Duodenal mucosa (tissue), 2 donors: ENCODE data around the gene GARNL3.

Experiments used
- H3K27ac ChIP-seq: one replicate; pipeline ENCODE4 v1.7.0; 2013; ENCODE audit warnings: low read depth, low read length
- H3K27me3 ChIP-seq, 2 donors: one replicate each; pipeline ENCODE4 v1.7.0; 2013; ENCODE audit warnings: low read length in 2 of 2, control low read depth in 1 of 2; ENCODE audit not compliant: insufficient read depth in 2 of 2, control insufficient read depth in 1 of 2
- H3K36me3 ChIP-seq, 2 donors: one replicate each; pipeline ENCODE4 v1.7.0; 2013; ENCODE audit warnings: low read length in 2 of 2, control low read depth in 1 of 2; ENCODE audit not compliant: insufficient read depth in 2 of 2, control insufficient read depth in 1 of 2
- H3K4me1 ChIP-seq, 2 donors: one replicate each; pipeline ENCODE4 v1.7.0; 2013; ENCODE audit warnings: low read length in 2 of 2, control low read depth in 1 of 2; ENCODE audit not compliant: insufficient read depth in 2 of 2, control insufficient read depth in 1 of 2
- H3K4me3 ChIP-seq, 2 donors: one replicate each; pipeline ENCODE4 v1.7.0; 2013; ENCODE audit warnings: low read length in 2 of 2, low read depth in 1 of 2
- H3K9ac ChIP-seq, 2 donors: one replicate each; pipeline ENCODE4 v1.7.0; 2013; ENCODE audit warnings: low read length in 2 of 2, low read depth in 1 of 2
- H3K9me3 ChIP-seq, 2 donors: one replicate each; pipeline ENCODE4 v1.7.0; 2013; ENCODE audit warnings: low read length in 2 of 2, control low read depth in 1 of 2; ENCODE audit not compliant: control insufficient read depth in 1 of 2

Gene GARNL3

DNA sequence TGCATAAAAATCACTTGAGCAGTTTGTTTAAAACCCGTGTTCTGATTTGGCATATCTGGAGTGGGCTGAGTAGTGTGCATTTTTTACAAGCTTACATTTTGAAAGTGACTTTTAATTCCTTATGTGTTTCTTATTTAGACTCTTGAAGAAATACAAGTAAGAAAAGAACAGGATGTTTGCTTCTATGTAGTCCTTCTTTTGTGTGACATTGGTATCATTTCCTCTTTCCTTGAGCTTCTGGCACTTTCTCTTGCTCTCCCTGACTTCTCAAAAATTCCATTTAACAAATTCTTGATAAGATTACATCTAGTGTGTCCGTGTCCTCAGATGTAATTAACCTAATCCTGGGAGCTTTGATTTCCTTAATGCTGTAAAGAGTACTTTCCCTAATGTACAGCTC, 12.5 kb downstream of the GARNL3 start:
- Histone ChIP-seq H3K9ac (no peak overlapping the region), H3K27ac (no peak overlapping the region), H3K4me3 (no peak overlapping the region), H3K36me3 (no peaks in the 10 kb centered on the region), H3K9me3 (no peaks in the 10 kb centered on the region), H3K27me3 (no peaks in the 10 kb centered on the region), H3K4me1 (no peaks in the 10 kb centered on the region)

DNA sequence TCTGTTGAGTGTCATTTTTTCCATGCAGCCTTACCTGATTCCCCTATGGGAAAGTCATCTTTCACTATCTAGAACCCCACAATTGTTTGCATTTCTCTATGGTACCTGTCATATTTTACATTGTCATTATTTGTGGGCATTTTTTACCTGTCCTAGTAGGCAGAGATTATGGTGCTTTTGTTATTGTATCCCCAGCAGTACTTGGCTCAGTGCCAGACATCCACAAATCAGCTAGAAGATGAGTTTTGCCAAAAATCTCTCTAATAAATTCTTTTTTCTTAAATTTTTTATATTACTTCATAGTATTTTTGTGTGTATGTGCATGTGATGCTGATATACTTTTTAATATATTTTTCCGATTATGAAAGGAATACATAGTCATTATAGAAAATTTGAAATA, 13.2 kb downstream of the GARNL3 start:
- H3K9me3 ChIP-seq: no peaks in the 10 kb centered on the region
- H3K4me1 ChIP-seq: no peaks in the 10 kb centered on the region
- H3K4me3 ChIP-seq: no peak overlapping the region
- no peak overlapping the region for H3K27ac ChIP-seq
- H3K27me3 ChIP-seq: no peaks in the 10 kb centered on the region
- H3K36me3 ChIP-seq: no peaks in the 10 kb centered on the region
- H3K9ac ChIP-seq: no peak overlapping the region

DNA sequence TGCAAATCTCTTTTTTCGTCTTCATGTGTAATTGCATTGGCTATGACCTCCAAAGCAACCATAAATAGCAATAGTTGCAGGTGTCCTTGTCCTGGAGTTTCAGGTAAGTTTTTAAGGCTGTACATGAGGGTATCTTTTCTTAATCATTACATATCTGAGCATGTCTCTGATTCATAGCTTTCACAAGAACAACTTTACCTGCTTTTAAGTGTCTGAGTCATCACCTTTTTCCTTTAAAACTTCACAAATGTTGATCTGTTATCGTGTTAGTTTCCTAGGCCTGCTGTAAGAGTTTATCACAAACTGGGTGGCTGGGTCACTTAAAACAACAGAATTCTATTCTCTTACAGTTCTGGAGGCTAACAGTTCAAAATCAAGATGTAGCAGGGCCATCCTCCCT, 13.8 kb downstream of the GARNL3 start:
- Histone ChIP-seq H3K9ac (no peak overlapping the region), H3K9me3 (no peaks in the 10 kb centered on the region), H3K27ac (no peak overlapping the region), H3K4me1 (no peaks in the 10 kb centered on the region), H3K4me3 (no peak overlapping the region), H3K36me3 (no peaks in the 10 kb centered on the region), H3K27me3 (no peaks in the 10 kb centered on the region)

DNA sequence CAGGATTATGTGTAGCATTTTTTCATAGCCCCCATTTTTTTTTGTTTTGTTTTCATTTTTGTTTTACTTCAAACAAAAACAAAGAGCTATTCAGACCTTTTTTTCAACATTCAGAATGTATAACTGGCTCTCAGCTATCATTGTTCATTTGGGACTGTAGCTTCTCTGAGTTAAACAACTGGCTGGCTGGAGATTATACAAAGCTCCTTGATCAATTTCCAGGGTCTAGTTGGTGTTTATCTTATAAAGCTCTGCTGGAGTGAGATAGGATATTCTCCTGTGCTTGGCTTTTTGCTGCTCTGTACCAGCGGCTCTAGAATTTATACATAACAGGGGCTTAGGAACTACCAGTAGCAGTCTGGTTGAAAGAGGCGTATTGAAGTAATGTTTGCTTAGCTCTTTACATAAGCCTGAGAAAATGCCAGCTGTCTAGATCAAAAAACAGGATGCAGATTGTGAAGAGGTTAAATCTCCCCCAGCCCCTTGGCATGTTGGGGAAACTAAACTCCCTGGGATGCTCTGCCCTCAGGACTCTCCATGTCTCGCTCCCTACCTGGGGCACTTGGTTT, 15.2 kb downstream of the GARNL3 start:
- Histone ChIP-seq H3K36me3 (no peaks in the 10 kb centered on the region), H3K27ac (no peak overlapping the region), H3K27me3 (no peaks in the 10 kb centered on the region), H3K9me3 (no peaks in the 10 kb centered on the region), H3K4me1 (no peaks in the 10 kb centered on the region), H3K9ac (no peak overlapping the region), H3K4me3 (no peak overlapping the region)

DNA sequence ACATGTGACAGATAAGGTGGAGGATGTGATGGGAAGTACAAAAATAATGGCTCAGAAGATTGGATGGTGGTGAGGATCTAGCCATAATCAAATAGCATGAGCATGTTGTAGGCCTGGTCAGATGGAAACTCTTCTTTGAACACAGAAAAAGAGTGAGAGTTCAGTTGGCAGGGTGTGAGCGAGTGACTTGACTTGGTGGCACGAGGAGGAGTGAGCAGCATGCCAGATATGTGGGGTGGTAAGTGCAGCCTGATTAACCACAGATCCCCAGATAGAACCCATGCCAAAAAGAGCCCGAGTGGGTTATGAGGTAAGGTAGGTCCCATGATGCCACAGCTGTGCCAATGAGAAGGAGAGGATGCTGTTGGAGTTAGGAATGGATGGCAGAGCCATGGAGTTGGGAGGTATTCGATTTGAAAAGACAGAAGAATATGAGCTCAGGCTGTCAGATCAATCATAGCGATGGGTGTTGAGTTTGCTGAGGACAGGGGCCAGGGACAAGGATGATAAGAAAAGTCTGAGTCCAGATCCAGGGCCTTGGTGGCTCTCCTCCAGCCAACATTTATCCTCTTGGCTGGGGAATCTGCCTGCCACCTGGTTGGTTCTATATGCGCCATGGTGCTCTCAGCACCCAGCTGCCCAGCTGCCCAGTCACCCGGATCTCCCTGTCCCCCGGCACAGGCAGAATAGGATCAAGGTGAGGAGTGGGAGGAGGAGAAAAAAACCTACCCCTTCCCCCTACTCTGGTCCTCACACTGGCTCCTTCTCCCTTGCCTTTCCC, 16.5 kb downstream of the GARNL3 start:
- Histone ChIP-seq H3K9me3 (no peaks in the 10 kb centered on the region), H3K9ac (no peak overlapping the region), H3K4me1 (no peaks in the 10 kb centered on the region), H3K27ac (no peak overlapping the region), H3K36me3 (no peaks in the 10 kb centered on the region), H3K27me3 (no peaks in the 10 kb centered on the region), H3K4me3 (no peak overlapping the region)

DNA sequence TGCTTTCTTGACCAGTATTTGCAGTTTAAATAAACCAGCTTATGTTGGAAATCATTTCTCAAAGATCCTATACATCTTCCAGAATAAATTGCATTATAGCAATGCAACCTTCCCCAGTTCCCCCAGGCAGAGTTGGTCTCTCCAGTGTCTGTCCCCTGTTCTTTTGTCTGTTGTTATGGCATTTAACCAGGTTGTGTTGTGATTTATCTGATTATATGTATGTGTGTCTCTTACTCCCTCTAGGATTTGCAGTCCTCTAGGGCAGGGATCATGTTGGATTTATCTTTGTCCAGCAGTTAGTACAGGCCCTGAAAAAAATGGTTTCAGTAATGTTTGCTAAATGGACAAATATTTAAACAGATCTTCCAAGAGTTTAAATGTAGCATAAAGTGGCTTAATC, 17.3 kb downstream of the GARNL3 start:
- Histone ChIP-seq H3K36me3 (no peaks in the 10 kb centered on the region), H3K9me3 (no peaks in the 10 kb centered on the region), H3K27me3 (no peaks in the 10 kb centered on the region), H3K9ac (no peak overlapping the region), H3K4me1 (no peaks in the 10 kb centered on the region), H3K27ac (no peak overlapping the region), H3K4me3 (no peak overlapping the region)

DNA sequence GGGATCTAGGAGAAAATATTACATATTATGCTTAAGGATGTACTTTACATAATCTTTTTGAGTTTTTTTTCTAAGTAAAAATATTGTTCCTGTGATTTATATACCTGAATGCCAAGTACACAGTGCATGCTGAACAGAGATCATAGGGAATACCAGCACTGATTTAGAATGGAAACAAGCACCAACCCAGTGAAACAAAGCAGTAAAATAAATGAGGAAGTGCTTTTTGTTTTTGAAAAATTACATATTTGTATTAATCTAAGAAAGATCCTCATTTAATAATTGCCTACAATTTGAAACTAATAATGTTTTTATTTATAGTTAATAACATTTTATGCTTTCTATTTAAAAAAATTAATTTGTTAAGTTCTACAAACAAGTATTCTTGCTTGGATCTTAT, 18.0 kb downstream of the GARNL3 start:
- Histone ChIP-seq H3K4me3 (no peak overlapping the region), H3K27me3 (no peaks in the 10 kb centered on the region), H3K9me3 (no peaks in the 10 kb centered on the region), H3K27ac (no peak overlapping the region), H3K4me1 (no peaks in the 10 kb centered on the region), H3K9ac (no peak overlapping the region), H3K36me3 (no peaks in the 10 kb centered on the region)

DNA sequence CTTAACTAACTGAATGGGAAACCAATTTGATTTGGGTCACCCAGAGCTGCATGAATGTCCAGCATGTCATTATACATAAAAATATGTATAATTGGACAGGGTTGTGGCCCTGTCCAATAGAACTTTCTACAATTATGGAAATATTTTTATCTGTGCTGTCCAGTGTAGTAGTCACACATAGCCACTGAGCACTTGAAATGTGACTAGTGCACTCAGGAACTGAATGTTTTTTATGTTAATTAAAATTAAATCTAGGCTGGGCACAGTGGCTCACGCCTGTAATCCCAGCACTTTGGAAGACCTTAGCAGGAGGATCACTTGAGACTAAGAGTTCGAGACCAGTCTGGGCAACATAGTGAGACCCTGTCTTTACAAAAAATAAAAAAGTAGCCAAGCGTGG, 18.6 kb downstream of the GARNL3 start:
- no peaks in the 10 kb centered on the region for H3K4me1 ChIP-seq
- H3K36me3 ChIP-seq: no peaks in the 10 kb centered on the region
- no peaks in the 10 kb centered on the region for H3K9me3 ChIP-seq
- H3K9ac ChIP-seq: no peak overlapping the region
- no peak overlapping the region for H3K27ac ChIP-seq
- H3K27me3 ChIP-seq: no peaks in the 10 kb centered on the region
- no peak overlapping the region for H3K4me3 ChIP-seq

DNA sequence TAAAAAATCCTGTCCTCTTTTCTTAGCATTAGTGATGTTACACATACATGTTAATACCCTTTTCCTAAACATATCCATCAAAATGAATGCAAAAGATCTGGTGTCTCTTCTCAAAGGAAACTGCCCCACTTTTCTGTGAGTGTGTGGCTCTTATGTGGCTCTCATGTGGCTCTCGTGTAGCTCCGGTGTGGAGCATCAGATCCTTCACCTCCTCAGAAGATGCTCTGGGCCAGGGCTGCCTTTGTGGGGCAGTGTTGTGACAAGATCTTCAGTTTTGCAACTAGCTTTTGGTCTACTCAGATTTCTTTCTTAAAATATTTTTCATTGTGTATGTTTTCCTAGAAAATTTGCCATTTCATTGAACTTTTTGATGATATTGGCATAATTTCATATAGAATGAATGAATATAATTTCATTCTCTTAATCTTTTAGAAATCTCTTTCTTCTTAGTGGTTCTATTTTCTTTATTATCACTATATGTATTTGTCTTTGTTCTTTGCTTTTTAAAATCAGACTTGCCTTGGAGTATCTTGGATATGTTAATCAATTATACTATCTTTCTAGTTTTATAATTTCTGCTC, 19.4 kb downstream of the GARNL3 start:
- H3K9me3 ChIP-seq: no peaks in the 10 kb centered on the region
- H3K4me3 ChIP-seq: no peak overlapping the region
- H3K27me3 ChIP-seq: no peaks in the 10 kb centered on the region
- H3K4me1 ChIP-seq: no peaks in the 10 kb centered on the region
- no peaks in the 10 kb centered on the region for H3K36me3 ChIP-seq
- no peak overlapping the region for H3K9ac ChIP-seq
- no peak overlapping the region for H3K27ac ChIP-seq

DNA sequence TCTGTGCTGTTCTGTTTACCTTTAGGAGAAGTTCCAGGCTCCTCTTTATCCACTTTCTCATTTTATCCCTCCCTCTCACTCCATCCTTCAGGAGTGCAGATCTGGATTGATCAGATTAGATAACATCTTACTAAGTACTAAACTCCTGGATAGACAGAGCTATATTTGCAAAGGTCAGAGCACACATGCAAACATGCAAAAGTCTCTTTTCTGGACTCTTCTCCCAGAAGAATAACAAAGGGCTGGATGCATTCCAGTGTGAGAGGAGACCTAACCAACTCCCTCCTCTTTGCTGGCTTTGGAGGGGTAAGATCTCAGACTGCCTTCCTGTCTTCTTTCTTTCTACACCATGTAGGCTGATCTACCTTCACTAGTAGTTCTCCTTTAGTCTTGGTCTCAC, 21.4 kb downstream of the GARNL3 start:
- H3K4me1 ChIP-seq: no peaks in the 10 kb centered on the region

More for the DNA sequence above, 21.4 kb downstream of the GARNL3 start:
- Histone ChIP-seq H3K9me3 (no peaks in the 10 kb centered on the region), H3K36me3 (no peaks in the 10 kb centered on the region), H3K4me3 (no peak overlapping the region), H3K27me3 (no peaks in the 10 kb centered on the region), H3K27ac (no peak overlapping the region), H3K9ac (no peak overlapping the region)
